Measurements from ENCODE around the gene CXorf49. TPM values are rescaled to one million over a fixed set of nuclear protein-coding genes. Genes with fewer than 3 reads are reported as not detected.
"Not testable (repeated sequence)": the region's sequence is repeated elsewhere in the genome, so short reads cannot be mapped to it uniquely, and the experiment has no call there.

The CXorf49 gene
- not detected for polyA plus RNA-seq (ENCODE audit: low read depth in 6 of 6)

DNA sequence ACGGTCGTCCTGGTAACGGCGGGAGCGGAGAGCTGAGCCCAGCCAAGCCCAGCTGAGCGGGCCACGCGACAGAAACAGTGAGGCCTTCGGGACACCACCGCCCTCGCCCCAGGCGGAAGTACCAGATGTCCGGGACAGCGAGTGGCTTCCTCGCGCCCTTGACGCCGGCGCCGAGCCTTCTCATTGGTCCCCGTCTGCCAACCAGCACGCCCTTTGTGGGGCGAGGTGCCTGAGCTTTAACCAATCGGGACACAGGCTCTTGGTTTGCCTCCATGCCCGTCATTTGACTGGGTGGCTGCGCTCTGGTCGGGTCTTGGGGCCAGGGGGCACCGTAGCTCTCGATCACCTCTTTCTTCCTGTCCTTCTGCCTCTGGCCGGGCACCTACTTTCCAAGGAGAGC is at the start of gene CXorf49:
Gene CXorf49, minus strand, starts transcription at position 101 of the 400 bp plus-strand sequence. CDS start 134 bp downstream, outside the sequence.
- not testable (repeated sequence) for ATAC-seq (ENCODE audit: low read depth in 2 of 2); H3K4me1 Mint-ChIP-seq; H3K27me3 Mint-ChIP-seq

DNA sequence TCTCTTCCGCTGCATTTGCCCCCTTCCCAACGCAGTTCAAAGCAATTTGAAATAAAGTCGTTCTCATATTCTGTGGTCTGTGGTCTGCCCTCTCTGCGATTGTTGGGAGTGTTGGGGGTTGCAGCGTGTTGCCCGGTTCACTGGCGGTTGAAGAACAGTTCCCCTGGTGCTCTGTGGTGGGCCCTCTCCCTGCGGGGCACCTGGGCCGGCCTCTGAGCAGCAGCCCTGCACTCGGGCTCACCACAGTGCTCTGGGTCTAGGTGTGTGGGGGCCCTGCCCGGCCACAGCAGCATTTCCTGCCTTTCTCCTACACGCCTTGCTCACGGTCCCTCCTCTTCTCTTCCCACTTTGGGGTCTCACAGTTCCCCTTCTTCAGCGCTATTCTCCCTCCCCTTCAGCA is 49.0 kb upstream of the CXorf49 start:
- H3K27ac Mint-ChIP-seq; ATAC-seq (ENCODE audit: low read depth in 2 of 2); DNase-seq; H3K4me1 Mint-ChIP-seq; H3K9me3 Mint-ChIP-seq; H3K4me3 Mint-ChIP-seq; H3K36me3 Mint-ChIP-seq; H3K27me3 Mint-ChIP-seq: not testable (repeated sequence)

More for the DNA sequence above, at the start of gene CXorf49:
- H3K4me3 Mint-ChIP-seq, H3K9me3 Mint-ChIP-seq, H3K27ac Mint-ChIP-seq, DNase-seq, H3K36me3 Mint-ChIP-seq: not testable (repeated sequence)

DNA sequence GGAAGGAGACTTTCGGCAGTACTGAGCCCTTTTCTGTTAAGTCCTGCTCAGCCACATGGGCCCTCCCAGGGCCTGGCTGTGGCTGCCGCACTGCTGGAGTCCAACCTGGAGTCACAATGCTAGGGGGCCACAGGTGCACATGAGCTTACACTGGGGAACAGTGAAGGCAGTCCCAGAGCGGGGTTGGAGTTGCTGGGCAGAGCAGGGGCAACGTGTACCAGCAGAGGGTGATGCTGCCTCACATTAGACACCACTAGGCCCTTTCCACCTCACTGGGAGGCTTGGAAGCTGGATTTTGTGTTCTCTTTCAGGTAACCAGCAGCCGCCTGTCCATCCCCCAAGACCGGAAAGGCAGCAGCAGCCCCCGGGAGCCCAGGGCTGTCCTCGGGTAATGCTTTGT is 47.5 kb upstream of the CXorf49 start:
- not testable (repeated sequence) for H3K4me3 Mint-ChIP-seq; DNase-seq; H3K4me1 Mint-ChIP-seq; H3K27ac Mint-ChIP-seq; H3K9me3 Mint-ChIP-seq; H3K36me3 Mint-ChIP-seq; ATAC-seq (ENCODE audit: low read depth in 2 of 2); H3K27me3 Mint-ChIP-seq

DNA sequence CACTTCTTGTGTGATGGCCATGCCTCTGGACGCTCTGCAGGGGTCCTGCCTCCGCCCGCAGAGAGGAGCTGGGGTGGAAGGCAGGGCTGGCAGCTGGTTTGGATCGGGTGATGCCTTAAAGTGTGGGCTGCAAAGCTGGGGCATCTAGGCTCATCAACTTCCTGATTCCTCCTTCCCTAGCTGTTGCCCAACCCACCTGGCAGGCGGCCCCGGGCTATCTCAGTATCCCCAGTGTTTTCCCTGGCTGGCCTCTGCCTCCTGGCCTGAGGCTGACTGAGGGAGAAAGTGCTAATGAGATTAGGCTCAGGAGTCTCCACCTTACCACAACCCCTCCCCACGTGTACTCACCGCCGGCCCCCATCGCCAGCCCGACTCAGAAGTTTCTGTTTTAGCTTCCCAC is 46.7 kb upstream of the CXorf49 start:
- not testable (repeated sequence) for ATAC-seq (ENCODE audit: low read depth in 2 of 2)

DNA sequence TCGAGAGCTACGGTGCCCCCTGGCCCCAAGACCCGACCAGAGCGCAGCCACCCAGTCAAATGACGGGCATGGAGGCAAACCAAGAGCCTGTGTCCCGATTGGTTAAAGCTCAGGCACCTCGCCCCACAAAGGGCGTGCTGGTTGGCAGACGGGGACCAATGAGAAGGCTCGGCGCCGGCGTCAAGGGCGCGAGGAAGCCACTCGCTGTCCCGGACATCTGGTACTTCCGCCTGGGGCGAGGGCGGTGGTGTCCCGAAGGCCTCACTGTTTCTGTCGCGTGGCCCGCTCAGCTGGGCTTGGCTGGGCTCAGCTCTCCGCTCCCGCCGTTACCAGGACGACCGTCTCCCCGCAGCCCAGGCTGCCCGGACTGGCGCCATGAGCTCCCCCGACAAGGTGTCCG is 45.0 kb upstream of the CXorf49 start, which contains the start of gene CXorf49B:
Gene CXorf49B, plus strand, starts transcription at position 301 of the 400 bp plus-strand sequence. Its CDS starts 75 bp downstream, at position 376.
- DNase-seq; H3K27ac Mint-ChIP-seq; H3K4me3 Mint-ChIP-seq; H3K4me1 Mint-ChIP-seq; H3K36me3 Mint-ChIP-seq; H3K9me3 Mint-ChIP-seq; ATAC-seq (ENCODE audit: low read depth in 2 of 2); H3K27me3 Mint-ChIP-seq: not testable (repeated sequence)

More for the DNA sequence above, 46.7 kb upstream of the CXorf49 start:
- H3K4me1 Mint-ChIP-seq, H3K36me3 Mint-ChIP-seq, H3K27me3 Mint-ChIP-seq, H3K9me3 Mint-ChIP-seq, H3K4me3 Mint-ChIP-seq, H3K27ac Mint-ChIP-seq, DNase-seq: not testable (repeated sequence)

DNA sequence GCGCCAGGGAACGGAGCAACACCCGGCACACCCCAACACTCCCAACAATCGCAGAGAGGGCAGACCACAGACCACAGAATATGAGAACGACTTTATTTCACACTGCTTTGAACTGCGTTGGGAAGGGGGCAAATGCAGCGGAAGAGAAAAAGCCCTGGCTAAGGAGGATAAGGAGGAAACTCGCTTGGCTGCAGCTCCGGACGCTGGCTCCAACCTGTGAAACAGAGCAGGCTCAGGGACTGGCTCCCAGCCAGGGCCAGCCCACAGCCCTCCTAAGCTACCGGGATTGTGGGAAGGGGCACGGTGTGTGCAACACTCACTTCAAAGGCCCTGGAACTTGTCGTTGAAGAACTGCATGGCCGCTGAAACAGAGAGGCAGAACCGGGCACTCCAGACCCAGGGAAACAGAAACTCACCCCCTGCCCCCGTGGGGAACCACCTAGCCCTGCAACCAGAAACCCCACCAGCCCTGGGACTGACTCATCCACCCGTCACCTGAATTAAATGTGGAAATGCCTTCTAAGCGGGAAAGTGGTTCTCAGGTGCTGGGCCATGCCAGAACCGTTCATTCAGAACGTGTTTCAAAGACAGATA is 42.7 kb upstream of the CXorf49 start:
- H3K27ac Mint-ChIP-seq; H3K4me1 Mint-ChIP-seq; H3K4me3 Mint-ChIP-seq; H3K27me3 Mint-ChIP-seq; DNase-seq; H3K9me3 Mint-ChIP-seq; H3K36me3 Mint-ChIP-seq; ATAC-seq (ENCODE audit: low read depth in 2 of 2): not testable (repeated sequence)

DNA sequence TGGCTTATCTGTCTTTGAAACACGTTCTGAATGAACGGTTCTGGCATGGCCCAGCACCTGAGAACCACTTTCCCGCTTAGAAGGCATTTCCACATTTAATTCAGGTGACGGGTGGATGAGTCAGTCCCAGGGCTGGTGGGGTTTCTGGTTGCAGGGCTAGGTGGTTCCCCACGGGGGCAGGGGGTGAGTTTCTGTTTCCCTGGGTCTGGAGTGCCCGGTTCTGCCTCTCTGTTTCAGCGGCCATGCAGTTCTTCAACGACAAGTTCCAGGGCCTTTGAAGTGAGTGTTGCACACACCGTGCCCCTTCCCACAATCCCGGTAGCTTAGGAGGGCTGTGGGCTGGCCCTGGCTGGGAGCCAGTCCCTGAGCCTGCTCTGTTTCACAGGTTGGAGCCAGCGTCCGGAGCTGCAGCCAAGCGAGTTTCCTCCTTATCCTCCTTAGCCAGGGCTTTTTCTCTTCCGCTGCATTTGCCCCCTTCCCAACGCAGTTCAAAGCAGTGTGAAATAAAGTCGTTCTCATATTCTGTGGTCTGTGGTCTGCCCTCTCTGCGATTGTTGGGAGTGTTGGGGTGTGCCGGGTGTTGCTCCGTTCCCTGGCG is 2.3 kb upstream of the CXorf49 start:
- not testable (repeated sequence) for ATAC-seq (ENCODE audit: low read depth in 2 of 2); H3K27me3 Mint-ChIP-seq; H3K4me1 Mint-ChIP-seq; H3K4me3 Mint-ChIP-seq; H3K9me3 Mint-ChIP-seq; H3K27ac Mint-ChIP-seq; H3K36me3 Mint-ChIP-seq; DNase-seq

DNA sequence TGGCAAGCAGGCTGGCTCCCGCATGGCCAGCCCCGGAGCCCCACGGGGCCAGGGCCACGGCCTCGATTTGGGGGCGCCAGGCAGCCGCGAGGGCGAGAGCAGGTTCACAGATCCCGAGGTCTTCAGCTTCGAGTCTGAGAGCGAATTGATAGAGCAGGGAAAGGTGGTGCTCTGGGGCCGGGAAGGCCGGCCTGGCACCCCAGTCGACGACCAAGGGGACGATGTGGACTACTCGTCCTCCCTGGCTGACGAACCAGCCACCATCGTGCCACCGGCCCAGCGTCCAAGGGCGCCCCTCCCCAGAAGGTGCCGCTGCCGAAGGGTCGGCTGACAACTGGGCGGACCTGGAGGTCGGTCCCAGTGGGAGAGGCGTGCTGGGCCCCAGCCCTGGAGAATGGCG is 1.1 kb upstream of the CXorf49 start:
- not testable (repeated sequence) for H3K9me3 Mint-ChIP-seq; DNase-seq; H3K27ac Mint-ChIP-seq; H3K27me3 Mint-ChIP-seq; H3K36me3 Mint-ChIP-seq; H3K4me3 Mint-ChIP-seq; H3K4me1 Mint-ChIP-seq; ATAC-seq (ENCODE audit: low read depth in 2 of 2)

DNA sequence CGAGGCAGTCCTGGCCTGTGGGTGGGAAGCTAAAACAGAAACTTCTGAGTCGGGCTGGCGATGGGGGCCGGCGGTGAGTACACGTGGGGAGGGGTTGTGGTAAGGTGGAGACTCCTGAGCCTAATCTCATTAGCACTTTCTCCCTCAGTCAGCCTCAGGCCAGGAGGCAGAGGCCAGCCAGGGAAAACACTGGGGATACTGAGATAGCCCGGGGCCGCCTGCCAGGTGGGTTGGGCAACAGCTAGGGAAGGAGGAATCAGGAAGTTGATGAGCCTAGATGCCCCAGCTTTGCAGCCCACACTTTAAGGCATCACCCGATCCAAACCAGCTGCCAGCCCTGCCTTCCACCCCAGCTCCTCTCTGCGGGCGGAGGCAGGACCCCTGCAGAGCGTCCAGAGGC is 1.8 kb downstream of the CXorf49 start:
- not testable (repeated sequence) for H3K27ac Mint-ChIP-seq; H3K36me3 Mint-ChIP-seq; DNase-seq; ATAC-seq (ENCODE audit: low read depth in 2 of 2); H3K27me3 Mint-ChIP-seq; H3K4me1 Mint-ChIP-seq; H3K4me3 Mint-ChIP-seq; H3K9me3 Mint-ChIP-seq

DNA sequence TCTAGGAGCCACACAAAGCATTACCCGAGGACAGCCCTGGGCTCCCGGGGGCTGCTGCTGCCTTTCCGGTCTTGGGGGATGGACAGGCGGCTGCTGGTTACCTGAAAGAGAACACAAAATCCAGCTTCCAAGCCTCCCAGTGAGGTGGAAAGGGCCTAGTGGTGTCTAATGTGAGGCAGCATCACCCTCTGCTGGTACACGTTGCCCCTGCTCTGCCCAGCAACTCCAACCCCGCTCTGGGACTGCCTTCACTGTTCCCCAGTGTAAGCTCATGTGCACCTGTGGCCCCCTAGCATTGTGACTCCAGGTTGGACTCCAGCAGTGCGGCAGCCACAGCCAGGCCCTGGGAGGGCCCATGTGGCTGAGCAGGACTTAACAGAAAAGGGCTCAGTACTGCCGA is 2.5 kb downstream of the CXorf49 start:
- not testable (repeated sequence) for H3K27ac Mint-ChIP-seq; DNase-seq; H3K9me3 Mint-ChIP-seq; ATAC-seq (ENCODE audit: low read depth in 2 of 2); H3K27me3 Mint-ChIP-seq; H3K36me3 Mint-ChIP-seq; H3K4me1 Mint-ChIP-seq; H3K4me3 Mint-ChIP-seq

DNA sequence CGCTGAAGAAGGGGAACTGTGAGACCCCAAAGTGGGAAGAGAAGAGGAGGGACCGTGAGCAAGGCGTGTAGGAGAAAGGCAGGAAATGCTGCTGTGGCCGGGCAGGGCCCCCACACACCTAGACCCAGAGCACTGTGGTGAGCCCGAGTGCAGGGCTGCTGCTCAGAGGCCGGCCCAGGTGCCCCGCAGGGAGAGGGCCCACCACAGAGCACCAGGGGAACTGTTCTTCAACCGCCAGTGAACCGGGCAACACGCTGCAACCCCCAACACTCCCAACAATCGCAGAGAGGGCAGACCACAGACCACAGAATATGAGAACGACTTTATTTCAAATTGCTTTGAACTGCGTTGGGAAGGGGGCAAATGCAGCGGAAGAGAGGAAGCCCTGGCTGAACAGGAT is 4.0 kb downstream of the CXorf49 start:
- not testable (repeated sequence) for H3K27ac Mint-ChIP-seq; H3K36me3 Mint-ChIP-seq; H3K4me1 Mint-ChIP-seq; H3K4me3 Mint-ChIP-seq; DNase-seq; H3K27me3 Mint-ChIP-seq; H3K9me3 Mint-ChIP-seq; ATAC-seq (ENCODE audit: low read depth in 2 of 2)

DNA sequence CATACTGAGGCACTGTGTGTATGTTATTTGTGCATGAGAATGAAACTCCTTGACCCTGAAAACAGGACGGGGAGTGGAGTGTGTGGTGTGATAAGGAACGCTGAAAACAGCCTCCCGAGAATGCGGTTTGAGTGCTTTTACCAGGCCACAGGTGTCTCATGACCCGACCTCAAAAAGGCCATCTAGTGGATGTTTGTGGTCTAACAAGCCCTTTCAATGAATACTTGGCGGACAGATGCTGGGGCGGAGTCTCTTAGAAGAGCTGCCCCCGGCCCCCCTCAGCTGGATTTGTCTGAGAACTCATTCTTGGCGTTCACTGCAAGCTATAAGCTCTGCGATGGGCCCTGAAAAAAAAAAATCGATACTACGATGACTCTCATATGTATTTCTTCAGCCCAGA is 15.2 kb downstream of the CXorf49 start:
- not testable (repeated sequence) for H3K27me3 Mint-ChIP-seq, H3K27ac Mint-ChIP-seq, H3K4me1 Mint-ChIP-seq, DNase-seq, H3K4me3 Mint-ChIP-seq, H3K36me3 Mint-ChIP-seq, H3K9me3 Mint-ChIP-seq
- peak; percentile 57 to 60 for ATAC-seq (ENCODE audit: low read depth in 2 of 2)

DNA sequence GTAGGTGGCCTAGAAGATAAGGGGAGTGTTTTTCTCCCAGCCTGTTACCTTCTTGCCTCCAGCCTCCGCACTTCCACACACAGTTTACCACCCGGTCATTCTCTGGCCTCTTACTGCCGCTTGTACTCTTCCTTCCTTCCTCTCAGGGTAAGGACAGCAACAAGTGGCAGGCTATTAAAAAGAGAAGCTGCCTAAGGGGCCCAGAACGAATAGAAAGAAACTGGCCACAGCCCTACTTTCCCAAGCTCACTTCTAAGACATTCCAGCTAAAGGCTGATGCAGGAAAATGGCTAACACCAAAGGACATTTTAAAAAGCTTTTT is 19.1 kb downstream of the CXorf49 start:
- not testable (repeated sequence) for H3K4me3 Mint-ChIP-seq; H3K27ac Mint-ChIP-seq; H3K4me1 Mint-ChIP-seq; H3K36me3 Mint-ChIP-seq; ATAC-seq (ENCODE audit: low read depth in 2 of 2); H3K9me3 Mint-ChIP-seq; DNase-seq; H3K27me3 Mint-ChIP-seq

DNA sequence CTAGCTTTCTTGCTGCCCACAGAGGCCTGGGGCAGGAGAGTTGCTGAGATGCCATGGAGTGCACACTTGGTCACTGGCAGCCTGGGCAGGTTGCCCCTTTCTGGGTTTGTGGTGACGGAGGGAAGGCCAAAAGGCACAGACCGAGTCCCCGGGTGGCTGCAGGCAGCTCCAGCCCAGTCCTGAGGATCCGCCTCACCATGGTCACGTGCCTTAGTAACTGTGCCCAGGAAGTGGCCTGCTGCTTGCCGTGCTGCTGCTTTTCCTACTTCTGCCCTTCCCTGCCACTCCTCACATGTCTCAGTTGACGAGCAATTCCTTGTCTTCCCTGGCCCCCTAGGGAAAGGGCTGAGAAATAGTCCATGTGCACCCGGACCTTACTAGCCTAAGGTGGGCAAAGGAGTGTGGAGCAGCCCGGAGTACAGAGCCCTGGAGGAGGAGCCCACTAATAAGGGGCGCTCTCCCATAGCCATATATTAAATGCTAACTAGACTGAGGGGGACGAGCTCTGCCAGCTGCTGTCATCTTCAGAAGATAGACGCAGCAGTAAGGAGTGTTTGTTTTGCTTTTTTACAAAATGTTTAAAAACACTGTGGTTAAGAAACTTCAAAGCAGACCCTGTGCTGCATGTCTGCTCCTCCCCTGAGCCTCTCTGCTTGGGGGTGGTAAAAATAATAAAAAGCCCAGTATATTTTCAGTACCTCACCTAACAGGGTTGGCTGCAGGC is 19.6 kb downstream of the CXorf49 start:
- H3K36me3 Mint-ChIP-seq; ATAC-seq (ENCODE audit: low read depth in 2 of 2); H3K27ac Mint-ChIP-seq; H3K9me3 Mint-ChIP-seq; DNase-seq; H3K4me3 Mint-ChIP-seq; H3K27me3 Mint-ChIP-seq; H3K4me1 Mint-ChIP-seq: not testable (repeated sequence)
